T-cell (primary cell): ENCODE data around the gene CCSER1. TPM values are rescaled to one million over a fixed set of nuclear protein-coding genes. Genes with fewer than 3 reads are reported as not detected.

Experiments
- ATAC-seq, 4 experiments: fragments of 200-7000 bp in 3 of 4; fragments of 150-1000 bp in 1 of 4; cut with Tn5 transposase; replicated peaks in 1 of 4; 1 replicate in 3 of 4; 2 replicates in 1 of 4; pipeline ENCODE4 v1.10.0; 2021; ENCODE audit warnings: moderate library complexity in 3 of 4, mild to moderate bottlenecking in 2 of 4, moderate number of reproducible peaks in 1 of 4
- CTCF ChIA-PET, 2 donors: fragments of 300-600 bp; sonication (Branson Sonifier 250); formaldehyde crosslinking; loops; one replicate each; lab custom pipeline; 2022; ENCODE audit warnings: antibody characterized with exemption in 2 of 2; lab: Charles Lee
- POLR2A ChIA-PET, 2 donors: fragments of 300-600 bp; sonication (Branson Sonifier 250); formaldehyde crosslinking; loops; one replicate each; lab custom pipeline; 2022; ENCODE audit warnings: antibody characterized with exemption in 2 of 2; lab: Charles Lee
- DNase-seq, 35 experiments: peaks; one replicate each; pipeline versions ENCODE4 v3.0.0 to v3.0.0-alpha.2; 2013 to 2023
- H3K27ac ChIP-seq: one replicate; pipeline ENCODE4 v1.5.1; 2013; ENCODE audit warnings: low read length
- H3K27me3 ChIP-seq, 2 experiments: replicated peaks in 1 of 2; 1 replicate in 1 of 2; 2 replicates in 1 of 2; pipeline versions ENCODE4 v1.6.1 to v1.7.0; 2013; ENCODE audit warnings: low read length in 1 of 2, mixed read lengths in 1 of 2; ENCODE audit not compliant: control insufficient read depth in 2 of 2, insufficient read depth in 2 of 2; ENCODE audit errors: extremely low read depth in 1 of 2
- H3K36me3 ChIP-seq, 2 donors: 1 replicate in 1 of 2; 2 replicates in 1 of 2; pipeline versions ENCODE4 v1.6.1 to v1.7.0; 2013; ENCODE audit warnings: low read length in 1 of 2; ENCODE audit not compliant: control insufficient read depth in 2 of 2, insufficient read depth in 1 of 2; ENCODE audit errors: extremely low read depth in 1 of 2
- H3K4me1 ChIP-seq, 2 experiments: 1 replicate in 1 of 2; 2 replicates in 1 of 2; pipeline versions ENCODE4 v1.6.1 to v1.7.0; 2013; ENCODE audit warnings: low read length in 2 of 2, mixed read lengths in 1 of 2; ENCODE audit not compliant: insufficient read depth in 2 of 2, control insufficient read depth in 1 of 2; ENCODE audit errors: extremely low read depth in 1 of 2
- H3K4me3 ChIP-seq, 2 donors: 1 replicate in 1 of 2; 2 replicates in 1 of 2; pipeline versions ENCODE4 v1.5.1 to v1.7.0; 2013; ENCODE audit warnings: mild to moderate bottlenecking in 2 of 2, low read length in 1 of 2, moderate library complexity in 1 of 2; ENCODE audit not compliant: control insufficient read depth in 1 of 2; ENCODE audit errors: extremely low read depth in 1 of 2
- H3K9me3 ChIP-seq: 2 replicates; pipeline ENCODE4 v1.7.0; 2013
- H3K27ac Mint-ChIP-seq, 2 donors: one replicate each; pipeline ENCODE4 v1.8.0; 2020 to 2021; ENCODE audit warnings: mild to moderate bottlenecking in 2 of 2, mixed read lengths in 2 of 2
- H3K27me3 Mint-ChIP-seq, 2 donors: one replicate each; pipeline ENCODE4 v1.8.0; 2021 to 2022; ENCODE audit warnings: mixed read lengths in 2 of 2
- H3K36me3 Mint-ChIP-seq: one replicate; pipeline ENCODE4 v1.8.0; 2021; ENCODE audit warnings: mixed read lengths
- H3K4me1 Mint-ChIP-seq, 3 donors: one replicate each; pipeline ENCODE4 v1.8.0; 2020 to 2022; ENCODE audit warnings: mixed read lengths in 3 of 3, mild to moderate bottlenecking in 1 of 3
- H3K4me3 Mint-ChIP-seq, 3 donors: one replicate each; pipeline ENCODE4 v1.8.0; 2020 to 2022; ENCODE audit warnings: mild to moderate bottlenecking in 3 of 3, mixed read lengths in 3 of 3, moderate library complexity in 3 of 3
- H3K9me3 Mint-ChIP-seq, 3 donors: one replicate each; pipeline ENCODE4 v1.8.0; 2020 to 2022; ENCODE audit warnings: mixed read lengths in 3 of 3
- WGBS: methylation state at CpG from one replicate; pipeline ENCODE4 v1.1.5; 2013; ENCODE audit warnings: missing lambda C conversion rate; ENCODE audit not compliant: insufficient coverage; 5-methylcytosine and 5-hydroxymethylcytosine counted together
- total RNA-seq, 35 experiments: library from RNA in 6 of 35; stranded (reverse) in 6 of 35; fragments of 120-200 nt in 1 of 35; gene quantifications; one replicate each; pipeline versions ENCODE4 v1.2.1 to v1.2.4 and lab custom pipeline; 2013 to 2026

CCSER1 gene
- total RNA-seq, 5 donors from 2014 or later (not counting 1 experiment from before 2014, with no cell fraction given) = 0.35 to 1.4 (median 0.98) TPM

DNA sequence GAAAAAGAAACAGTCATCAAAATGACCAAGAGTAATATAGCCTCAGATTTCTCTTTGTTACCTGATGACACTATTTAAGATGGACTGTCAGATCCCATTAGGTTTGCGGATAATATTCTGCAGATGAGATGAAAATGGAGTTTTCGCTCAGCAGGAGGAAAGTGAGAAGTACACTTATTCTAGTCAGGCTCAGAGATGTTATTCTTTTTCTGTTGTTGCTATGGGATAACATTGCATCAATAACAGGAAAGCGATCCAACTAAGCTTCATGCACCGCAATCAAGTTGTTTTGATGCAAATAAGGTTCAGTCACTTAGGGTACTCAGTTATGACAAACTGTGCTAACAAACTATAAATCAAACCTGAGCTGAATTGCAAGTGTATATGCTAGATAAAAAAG is 415.0 kb downstream of the CCSER1 start:
- no peak for ATAC-seq
- ChIA-PET POLR2A (no interaction called here), CTCF (no interaction called here)
- Mint-ChIP-seq H3K27ac (no peak overlapping the region), H3K9me3 (peaks cover 0 to 5% (median 0%) of the 10 kb centered on the region in 3 donors), H3K4me1 (peaks cover 0 to 4% (median 0%) of the 10 kb centered on the region in 3 donors), H3K36me3 (no peaks in the 10 kb centered on the region), H3K4me3 (no peak overlapping the region), H3K27me3 (no peaks in the 10 kb centered on the region)
- Histone ChIP-seq H3K36me3 (no peaks in the 10 kb centered on the region), H3K4me1 (no peaks in the 10 kb centered on the region), H3K27ac (no peak overlapping the region), H3K9me3 (no peaks in the 10 kb centered on the region), H3K27me3 (no peaks in the 10 kb centered on the region), H3K4me3 (no peak overlapping the region)
- 100% methylated on average over 1 of the region's 4 CpGs for WGBS
- no peak for DNase-seq

DNA sequence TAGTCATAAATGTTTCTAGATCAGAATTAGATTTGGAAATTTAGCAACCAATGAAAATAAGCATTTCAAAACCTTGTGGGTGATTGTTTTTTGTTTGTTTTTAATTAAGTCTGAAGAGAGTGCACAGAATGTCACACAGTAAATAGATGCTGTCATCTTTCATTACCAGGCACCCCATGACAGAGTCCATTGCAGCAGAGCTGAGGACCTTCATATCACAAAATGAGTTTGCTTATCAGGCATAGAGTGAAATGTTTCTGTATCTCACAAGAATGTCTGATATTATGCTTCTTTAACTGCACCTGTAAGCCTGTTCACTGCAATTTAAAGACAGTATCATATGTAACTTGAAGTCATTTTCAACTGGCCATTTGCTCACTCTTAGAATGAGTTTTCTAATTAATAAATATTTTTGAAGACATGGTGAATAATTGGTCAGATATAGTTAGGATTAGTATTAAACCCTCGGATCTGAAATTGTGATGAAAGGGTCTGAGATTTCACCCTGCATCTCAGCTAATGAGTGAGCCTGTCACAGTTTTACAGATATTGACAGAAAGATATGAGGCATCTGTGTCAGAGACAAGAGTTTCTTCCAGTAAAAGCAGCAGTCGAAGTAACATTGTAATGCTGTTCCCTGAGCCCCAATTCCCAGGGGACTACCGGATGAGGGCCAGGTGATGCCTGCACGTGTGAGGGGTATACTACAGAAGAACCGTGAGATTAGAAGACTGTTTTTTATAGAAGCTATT is 416.4 kb downstream of the CCSER1 start:
- H3K4me3 Mint-ChIP-seq = no peak overlapping the region
- ChIA-PET POLR2A (no interaction called here), CTCF (no interaction called here)
- WGBS = 73% methylated on average over 3 of the region's 5 CpGs
- Histone ChIP-seq H3K36me3 (no peaks in the 10 kb centered on the region), H3K4me3 (no peak overlapping the region), H3K27ac (no peak overlapping the region), H3K27me3 (no peaks in the 10 kb centered on the region), H3K4me1 (no peaks in the 10 kb centered on the region), H3K9me3 (no peaks in the 10 kb centered on the region)
- H3K4me1 Mint-ChIP-seq = peaks cover 0 to 4% (median 0%) of the 10 kb centered on the region in 3 donors
- no peak overlapping the region for H3K27ac Mint-ChIP-seq
- H3K36me3 Mint-ChIP-seq = no peaks in the 10 kb centered on the region
- DNase-seq = no peak
- no peaks in the 10 kb centered on the region for H3K9me3 Mint-ChIP-seq
- no peaks in the 10 kb centered on the region for H3K27me3 Mint-ChIP-seq
- no peak for ATAC-seq

DNA sequence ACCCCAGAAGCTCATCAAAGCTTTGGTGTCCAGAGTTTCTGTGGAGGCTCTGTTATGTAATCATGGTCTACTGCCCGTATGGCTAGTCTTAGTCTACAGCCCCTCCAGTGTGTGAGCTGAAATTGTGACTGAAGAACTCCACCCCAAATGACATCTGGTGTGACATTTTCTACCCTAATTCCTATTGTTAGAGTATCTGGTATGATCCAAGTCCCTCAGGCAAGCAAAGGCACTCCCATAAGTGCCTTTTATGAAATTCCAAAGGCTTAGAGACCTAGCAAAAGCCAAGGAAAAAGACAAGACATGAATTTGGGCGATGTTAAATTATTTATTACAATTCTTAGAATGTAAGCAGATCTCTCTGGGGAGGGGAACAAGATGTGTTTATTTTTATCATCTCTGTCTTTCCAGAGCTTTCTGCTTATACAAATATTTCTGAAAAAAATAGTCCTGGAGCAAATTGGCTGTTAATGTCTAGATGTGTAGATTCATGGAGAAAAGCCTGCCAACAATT is 417.4 kb downstream of the CCSER1 start:
- ChIA-PET POLR2A (no interaction called here), CTCF (no interaction called here)
- H3K36me3 Mint-ChIP-seq = no peaks in the 10 kb centered on the region
- ATAC-seq (no peak), DNase-seq (no peak)
- peaks cover 0 to 4% (median 0%) of the 10 kb centered on the region in 3 donors for H3K4me1 Mint-ChIP-seq
- H3K9me3 ChIP-seq = no peaks in the 10 kb centered on the region
- no peaks in the 10 kb centered on the region for H3K9me3 Mint-ChIP-seq
- WGBS = no CpG with 5 or more reads among the region's 2 CpGs
- H3K27ac Mint-ChIP-seq = no peak overlapping the region
- no peaks in the 10 kb centered on the region for H3K36me3 ChIP-seq
- H3K4me3 ChIP-seq = no peak overlapping the region
- no peaks in the 10 kb centered on the region for H3K4me1 ChIP-seq
- no peaks in the 10 kb centered on the region for H3K27me3 Mint-ChIP-seq
- H3K27me3 ChIP-seq = no peaks in the 10 kb centered on the region
- no peak overlapping the region for H3K27ac ChIP-seq
- no peak overlapping the region for H3K4me3 Mint-ChIP-seq

DNA sequence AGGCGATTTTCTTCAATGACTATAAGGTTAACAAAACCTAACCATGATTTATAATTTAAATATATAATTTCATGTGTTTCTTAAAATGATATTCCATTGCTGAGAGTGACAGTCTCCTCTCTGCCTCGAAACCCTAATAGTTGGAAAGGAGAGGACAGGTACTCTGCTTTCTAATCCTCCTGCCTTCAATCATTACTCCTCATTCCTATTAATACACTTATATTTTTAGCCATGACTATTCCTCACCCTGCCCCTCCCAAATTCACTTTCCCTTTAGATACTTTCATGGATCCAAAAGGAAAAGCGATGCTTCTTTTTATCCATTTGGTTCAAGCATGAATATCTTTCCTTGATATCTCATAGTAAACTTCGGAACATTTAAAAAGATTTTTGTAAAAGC is 418.2 kb downstream of the CCSER1 start:
- POLR2A ChIA-PET = interaction anchor here in 1 of 2 donors (0.5 kb wide), 1 partner anchor 13 kb away, joined by 3 read pairs; no protein-coding TSS in a partner anchor
- Mint-ChIP-seq H3K27ac (no peak overlapping the region), H3K27me3 (no peaks in the 10 kb centered on the region), H3K9me3 (no peaks in the 10 kb centered on the region), H3K4me3 (no peak overlapping the region), H3K4me1 (peaks cover 0 to 4% (median 0%) of the 10 kb centered on the region in 3 donors), H3K36me3 (no peaks in the 10 kb centered on the region)
- DNase-seq (no peak), ATAC-seq (no peak)
- Histone ChIP-seq H3K27me3 (no peaks in the 10 kb centered on the region), H3K4me3 (no peak overlapping the region), H3K27ac (no peak overlapping the region), H3K4me1 (no peaks in the 10 kb centered on the region), H3K36me3 (no peaks in the 10 kb centered on the region), H3K9me3 (no peaks in the 10 kb centered on the region)
- no CpG with 5 or more reads among the region's 4 CpGs for WGBS
- CTCF ChIA-PET = no interaction called here

DNA sequence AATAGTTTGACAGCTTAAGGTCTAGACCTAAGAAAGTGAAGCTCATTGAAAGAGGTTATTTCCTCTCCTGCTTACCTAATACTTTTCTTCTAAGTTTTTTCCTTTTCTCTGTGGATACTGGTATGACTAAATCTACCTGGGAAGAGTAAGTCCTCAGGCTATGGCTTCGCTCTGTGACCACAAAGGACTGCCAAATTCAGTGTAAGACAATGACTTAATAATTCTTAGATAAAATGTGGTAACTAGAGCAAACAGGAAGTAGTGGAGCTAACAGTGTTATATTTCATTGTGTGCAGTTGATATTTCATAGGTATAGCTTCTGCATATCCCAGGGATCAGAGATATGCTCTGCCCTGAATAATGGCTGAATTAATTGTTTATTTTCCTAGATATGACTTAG is 418.9 kb downstream of the CCSER1 start:
- Mint-ChIP-seq H3K4me1 (peaks cover 0 to 4% (median 0%) of the 10 kb centered on the region in 3 donors), H3K9me3 (no peaks in the 10 kb centered on the region)
- no peaks in the 10 kb centered on the region for H3K9me3 ChIP-seq

DNA sequence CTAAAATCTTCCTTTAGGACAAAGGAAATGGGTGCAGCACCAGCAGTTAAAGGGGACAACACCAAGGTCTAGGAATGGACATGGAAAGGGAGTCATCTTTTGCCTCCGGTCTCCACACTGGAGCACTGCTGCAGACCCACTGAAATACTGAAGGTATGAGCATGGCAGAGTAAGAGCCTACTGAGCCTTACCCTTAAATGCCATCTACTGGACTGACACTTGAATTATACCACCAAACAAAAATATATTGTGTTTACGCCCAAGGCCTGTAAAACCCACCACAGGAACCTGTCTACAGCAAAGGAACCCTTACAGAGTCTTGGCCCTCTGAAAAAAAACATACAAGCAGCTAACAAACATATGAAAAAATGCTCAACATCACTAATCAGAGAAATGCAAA is 443.4 kb downstream of the CCSER1 start:
- no peak overlapping the region for H3K4me3 Mint-ChIP-seq
- CTCF ChIA-PET = no interaction called here
- H3K9me3 Mint-ChIP-seq = peaks cover 0 to 4% (median 2%) of the 10 kb centered on the region in 3 donors
- H3K4me1 ChIP-seq = no peaks in the 10 kb centered on the region
- no peaks in the 10 kb centered on the region for H3K4me1 Mint-ChIP-seq
- ATAC-seq = no peak
- POLR2A ChIA-PET = no interaction called here
- H3K27me3 ChIP-seq = no peaks in the 10 kb centered on the region
- 69% methylated on average over 2 of the region's 2 CpGs for WGBS
- no peak overlapping the region for H3K4me3 ChIP-seq
- no peak overlapping the region for H3K27ac Mint-ChIP-seq
- H3K27ac ChIP-seq = no peak overlapping the region
- no peaks in the 10 kb centered on the region for H3K27me3 Mint-ChIP-seq
- H3K36me3 ChIP-seq = no peaks in the 10 kb centered on the region
- no peaks in the 10 kb centered on the region for H3K9me3 ChIP-seq
- DNase-seq = no peak
- no peaks in the 10 kb centered on the region for H3K36me3 Mint-ChIP-seq

More for the DNA sequence above, 418.9 kb downstream of the CCSER1 start:
- Mint-ChIP-seq H3K4me3 (no peak overlapping the region), H3K36me3 (no peaks in the 10 kb centered on the region), H3K27me3 (no peaks in the 10 kb centered on the region), H3K27ac (peak overlapping the region in 1 of 2 donors; percentile 19)
- DNase-seq (no peak), ATAC-seq (no peak)
- ChIA-PET CTCF (no interaction called here), POLR2A (no interaction called here)
- no peaks in the 10 kb centered on the region for H3K27me3 ChIP-seq
- no CpG with 5 or more reads among the region's 1 CpG for WGBS
- no peaks in the 10 kb centered on the region for H3K4me1 ChIP-seq
- H3K36me3 ChIP-seq = no peaks in the 10 kb centered on the region
- no peak overlapping the region for H3K4me3 ChIP-seq
- no peak overlapping the region for H3K27ac ChIP-seq
